Fibroblast of skin of left biceps (primary cell): ENCODE results near the gene ELMO1.

ENCODE experiments used
- DNase-seq, 2 experiments: peaks; one replicate each; pipeline ENCODE4 v3.0.0-alpha.2; 2013; ENCODE audit warnings: low read depth in 2 of 2

ELMO1 gene

DNA sequence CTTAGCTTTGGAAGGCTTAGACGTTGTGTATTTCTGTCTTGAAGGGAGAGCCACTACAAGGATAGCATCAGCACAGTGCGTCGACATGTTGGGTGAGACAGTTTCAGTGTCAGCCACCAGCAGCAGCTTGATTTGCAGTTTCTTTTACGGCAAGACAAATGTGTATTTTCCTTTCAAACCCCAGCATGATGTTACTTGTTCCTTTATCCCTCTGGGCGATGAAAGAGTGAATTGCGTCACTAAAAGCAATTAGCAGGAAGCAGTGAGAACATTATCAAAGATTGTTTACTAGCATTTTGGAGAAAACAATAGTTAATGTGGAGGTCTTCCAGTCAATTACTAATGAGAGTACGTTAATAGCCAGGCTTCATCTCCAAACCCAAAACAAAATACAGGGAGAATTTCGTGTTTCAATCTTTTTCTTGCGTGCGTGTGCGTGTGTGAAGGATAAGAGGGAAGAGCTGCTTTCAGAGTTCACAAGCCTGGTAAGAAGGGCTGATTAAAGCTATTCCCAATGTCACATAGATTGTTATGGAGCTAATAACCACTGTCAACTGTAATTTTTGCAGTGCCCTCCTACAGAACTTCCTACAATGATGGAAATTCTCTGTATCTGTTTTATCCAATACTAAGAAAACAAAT, 567.3 kb downstream of the ELMO1 start:
- no peak for DNase-seq

DNA sequence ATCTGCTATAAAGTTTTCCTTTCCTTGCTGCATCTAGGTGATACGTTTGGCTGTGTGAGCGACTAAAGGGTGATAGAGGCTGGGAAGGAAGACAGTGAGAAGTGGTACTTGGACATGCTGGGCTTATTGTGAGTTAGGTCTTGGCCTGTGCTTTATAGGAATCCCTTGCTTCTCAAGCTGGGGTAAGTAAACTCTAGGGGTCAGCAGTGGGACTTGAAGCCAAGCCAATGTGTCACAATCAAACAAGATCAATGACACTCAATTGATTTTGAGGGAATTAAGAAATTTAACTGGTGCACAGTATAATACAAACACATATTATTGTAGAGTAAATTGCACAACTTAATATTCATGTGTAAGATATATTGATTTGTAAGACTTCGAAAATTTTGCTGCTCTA, 568.6 kb downstream of the ELMO1 start:
- no peak for DNase-seq

DNA sequence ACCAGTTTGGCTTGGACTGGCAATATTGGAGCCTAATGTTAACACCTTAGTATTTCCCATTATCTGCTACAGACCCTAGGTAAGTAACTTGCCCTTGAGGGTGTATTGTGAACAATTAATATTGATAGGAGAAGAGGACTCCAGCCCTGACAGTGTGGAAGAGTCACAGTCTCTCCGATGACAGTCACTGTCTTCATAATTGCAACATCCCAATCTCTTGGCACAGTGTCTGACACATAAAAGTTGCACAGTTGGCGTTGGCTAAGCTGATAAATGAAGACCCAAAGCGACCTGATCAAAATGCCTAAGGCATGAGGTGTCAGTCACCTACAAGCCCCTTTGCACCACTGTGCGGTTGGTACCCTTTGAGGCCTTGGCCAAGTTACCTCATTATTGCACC, 569.6 kb downstream of the ELMO1 start:
- no peak for DNase-seq

DNA sequence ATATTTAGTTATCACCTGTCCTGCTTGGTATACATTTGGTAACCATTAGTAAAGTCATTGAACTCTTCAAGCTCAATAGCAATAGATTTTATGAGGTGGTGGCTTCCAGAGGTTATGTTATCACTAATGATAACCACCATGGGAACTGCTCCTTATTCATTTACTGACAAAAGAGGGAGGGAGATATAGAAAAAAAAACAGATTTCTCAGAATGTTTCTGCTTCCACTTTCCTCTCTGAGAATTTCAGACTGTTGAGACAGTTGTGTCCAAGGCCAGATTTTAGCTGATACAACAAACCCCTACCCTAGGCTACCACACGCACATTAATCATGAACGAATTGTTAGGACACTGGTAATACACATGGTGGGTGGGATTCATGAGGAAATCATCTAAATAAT, 570.4 kb downstream of the ELMO1 start:
- DNase-seq, result no peak

DNA sequence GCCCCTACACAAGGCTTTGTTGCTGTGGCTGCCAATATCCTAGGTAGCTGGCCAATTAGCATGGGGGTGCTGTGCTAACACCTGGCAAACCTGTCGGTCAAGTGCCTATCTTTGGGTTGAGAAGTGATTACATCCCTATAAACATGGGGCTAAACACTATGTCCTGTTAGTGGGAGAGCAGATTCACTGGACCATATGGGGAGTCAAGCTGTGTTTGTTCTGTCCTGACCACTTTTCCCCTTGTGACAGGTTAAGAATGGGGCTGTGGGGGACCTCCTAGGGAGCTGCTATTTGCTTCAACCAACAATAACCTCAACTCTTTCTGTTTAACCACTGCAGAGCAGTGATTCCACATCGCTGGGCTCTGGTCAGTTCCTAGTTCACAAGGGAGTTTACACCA, 572.9 kb downstream of the ELMO1 start:
- no peak for DNase-seq

DNA sequence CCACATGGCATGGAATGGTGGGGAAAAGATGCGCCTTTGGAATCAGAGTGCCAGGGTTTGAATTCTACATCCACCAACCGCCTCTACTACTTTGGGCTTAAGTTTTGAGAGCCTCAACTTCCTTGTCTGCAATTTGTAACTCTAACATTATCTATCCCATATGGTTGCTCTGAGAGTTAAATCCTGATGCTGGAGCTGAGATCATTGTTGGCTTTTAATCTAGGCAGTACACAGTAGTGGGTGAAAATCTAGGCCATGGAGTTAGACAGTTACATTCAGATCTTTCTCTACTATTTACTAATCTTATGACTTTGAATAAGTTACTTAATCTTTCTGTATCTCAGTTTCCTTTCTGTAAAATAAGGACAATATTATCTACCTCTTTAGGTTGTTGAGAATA, 574.6 kb downstream of the ELMO1 start:
- DNase-seq, result no peak

DNA sequence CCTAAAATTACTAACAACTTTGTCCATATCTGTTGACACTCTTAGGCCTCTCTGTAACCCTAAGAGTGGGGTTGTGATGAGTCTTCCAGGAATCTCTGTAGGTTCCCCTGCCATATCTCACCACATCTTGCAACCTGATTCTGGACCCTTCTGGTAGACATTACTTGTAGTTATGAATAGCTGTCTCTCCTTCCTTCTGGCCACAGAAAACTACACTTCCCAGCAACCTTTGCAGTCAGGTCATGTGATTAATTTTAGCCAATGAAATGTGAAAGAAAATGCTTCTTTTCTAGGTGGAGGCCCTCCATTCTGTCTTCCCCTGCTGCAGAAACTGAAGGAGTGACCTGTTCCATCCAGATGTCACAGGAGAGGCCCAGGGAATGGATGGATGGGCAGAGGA, 576.8 kb downstream of the ELMO1 start:
- DNase-seq, result no peak

DNA sequence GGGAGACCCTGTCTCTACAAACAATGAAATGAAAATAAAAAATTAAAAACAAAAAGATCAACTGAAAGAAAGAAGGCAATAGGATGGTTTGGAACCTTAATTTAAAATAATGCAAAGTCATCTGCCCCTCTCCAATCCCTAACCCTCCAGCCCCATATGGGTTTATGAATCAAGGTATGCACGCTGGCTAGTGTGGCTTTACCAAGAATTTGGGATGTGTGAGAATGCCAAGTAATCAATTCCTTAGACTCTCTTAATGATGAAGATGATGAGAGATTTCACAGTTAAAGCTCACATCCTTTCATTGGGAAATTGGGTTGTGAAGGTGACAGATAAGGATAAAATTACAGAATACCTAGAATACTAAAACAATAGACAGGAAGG, 577.3 kb downstream of the ELMO1 start:
- no peak for DNase-seq

DNA sequence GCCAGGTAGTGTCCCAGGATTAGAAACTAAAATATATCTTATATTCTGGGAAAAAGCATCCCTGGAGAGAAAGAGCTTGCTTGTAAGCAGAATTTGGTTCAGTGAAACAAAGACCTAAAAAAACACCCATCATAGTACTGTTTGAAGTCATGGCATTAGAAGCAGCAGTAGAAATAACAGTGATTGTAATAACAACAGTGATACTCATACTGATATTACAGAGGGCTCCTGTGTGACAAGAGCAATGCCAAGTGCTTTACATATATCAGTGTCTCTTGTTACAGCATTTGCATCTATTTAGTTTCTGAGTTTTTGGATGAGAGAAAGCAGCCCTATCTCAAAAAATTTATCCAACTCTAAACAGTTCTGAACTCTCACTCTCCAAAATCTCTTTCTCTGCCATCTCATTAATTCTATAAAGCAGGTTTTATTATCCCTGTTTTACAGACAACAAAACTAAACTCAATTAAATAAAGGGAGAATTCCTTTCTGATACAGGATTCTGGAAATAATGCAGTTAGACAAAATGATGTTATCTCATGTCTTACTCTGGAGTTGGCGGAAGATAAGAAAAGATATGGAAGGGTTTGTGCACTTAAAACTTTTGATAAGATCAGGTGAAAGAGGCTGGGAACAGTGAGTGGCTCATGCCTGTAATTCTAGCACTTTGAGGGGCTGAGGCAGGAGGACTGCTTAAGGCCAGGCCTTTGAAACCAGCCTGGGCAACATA, 577.9 kb downstream of the ELMO1 start:
- no peak for DNase-seq

DNA sequence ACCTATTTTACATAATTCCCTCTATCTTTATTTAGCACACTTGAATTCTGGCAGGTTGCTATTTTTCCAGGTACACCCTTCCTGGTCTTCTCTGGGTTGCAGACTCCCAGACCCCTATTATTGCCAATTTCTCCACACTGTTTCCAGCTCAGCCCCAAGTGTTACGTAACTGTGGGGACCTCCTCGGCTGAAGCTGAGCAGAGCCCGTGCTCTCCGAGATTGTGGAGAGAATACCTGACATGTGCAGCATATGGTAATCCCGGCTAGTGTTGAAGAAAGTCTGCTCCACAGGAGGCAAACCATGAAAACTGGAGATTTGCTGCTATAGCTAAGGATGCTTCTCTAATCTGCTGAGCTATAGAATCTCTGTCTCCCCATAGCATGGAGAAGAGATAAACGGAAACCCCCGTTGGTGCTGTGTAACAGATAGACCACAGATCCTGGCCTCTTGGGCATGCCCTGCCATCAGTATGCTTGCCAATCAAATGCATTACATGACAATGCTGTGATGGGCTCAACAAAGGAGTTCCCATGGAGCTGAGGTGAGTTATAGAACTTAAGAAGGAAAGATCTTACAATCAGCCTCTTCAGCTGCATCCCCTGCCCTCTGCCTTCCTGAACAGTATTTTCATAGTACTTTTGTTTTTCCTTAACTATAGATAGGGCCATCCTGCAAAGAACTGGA, 579.8 kb downstream of the ELMO1 start:
- no peak for DNase-seq

DNA sequence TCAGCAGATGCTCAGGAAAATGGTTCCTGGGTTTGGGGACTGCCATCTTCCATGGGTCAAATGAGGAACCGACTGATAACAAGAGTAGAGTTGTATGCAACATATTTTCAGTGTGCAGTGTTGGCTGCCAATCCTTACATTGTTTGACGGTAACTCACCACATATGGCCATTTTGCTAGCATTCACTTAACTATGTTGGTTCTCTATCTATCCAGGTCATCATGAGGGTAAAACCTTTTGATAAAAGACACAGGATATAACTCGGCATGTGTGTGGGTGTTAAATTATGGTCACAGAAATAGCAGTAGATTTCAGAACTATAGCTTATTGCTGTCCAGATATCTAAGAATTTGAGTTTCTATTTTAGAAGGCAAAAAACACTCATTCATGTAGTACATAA, 583.6 kb downstream of the ELMO1 start:
- DNase-seq, result no peak

DNA sequence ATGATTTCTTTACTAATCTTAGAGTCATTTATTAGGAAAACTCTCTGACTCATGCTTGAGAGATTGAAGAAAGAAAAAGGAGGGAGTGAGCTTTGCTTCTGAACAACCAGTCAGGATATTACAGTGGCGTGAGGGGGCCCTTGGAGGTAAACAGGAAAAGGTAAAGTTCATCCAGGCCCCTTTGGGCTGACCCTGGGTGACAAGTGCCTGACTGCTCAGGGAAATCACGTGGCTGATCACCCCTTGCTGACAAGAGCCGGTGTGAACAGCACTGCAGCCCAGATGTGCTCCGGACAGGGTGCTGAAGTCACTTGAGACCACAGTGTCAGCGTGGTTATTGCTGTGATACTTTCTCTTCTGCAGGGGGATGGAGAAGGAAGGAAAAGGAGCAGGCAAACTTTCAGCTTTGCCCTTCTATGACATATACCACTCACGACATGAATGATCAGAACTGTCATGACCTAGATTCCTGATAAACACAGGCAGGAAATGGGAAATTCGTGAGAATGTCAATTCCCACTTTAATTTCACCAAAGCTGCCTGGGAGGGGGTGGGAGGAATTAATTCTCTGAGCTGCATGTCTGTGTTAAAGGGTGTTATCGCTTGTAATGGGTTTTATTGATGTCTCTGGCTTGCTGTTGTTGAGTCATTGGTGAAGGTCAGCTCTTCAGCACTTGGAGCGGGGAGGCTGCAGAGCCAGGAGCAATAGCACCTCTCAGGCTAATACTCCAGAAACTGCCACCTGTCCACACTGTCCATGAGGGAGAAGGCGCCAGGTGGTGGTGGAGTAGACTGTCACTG, 584.6 kb downstream of the ELMO1 start:
- DNase-seq, result no peak

DNA sequence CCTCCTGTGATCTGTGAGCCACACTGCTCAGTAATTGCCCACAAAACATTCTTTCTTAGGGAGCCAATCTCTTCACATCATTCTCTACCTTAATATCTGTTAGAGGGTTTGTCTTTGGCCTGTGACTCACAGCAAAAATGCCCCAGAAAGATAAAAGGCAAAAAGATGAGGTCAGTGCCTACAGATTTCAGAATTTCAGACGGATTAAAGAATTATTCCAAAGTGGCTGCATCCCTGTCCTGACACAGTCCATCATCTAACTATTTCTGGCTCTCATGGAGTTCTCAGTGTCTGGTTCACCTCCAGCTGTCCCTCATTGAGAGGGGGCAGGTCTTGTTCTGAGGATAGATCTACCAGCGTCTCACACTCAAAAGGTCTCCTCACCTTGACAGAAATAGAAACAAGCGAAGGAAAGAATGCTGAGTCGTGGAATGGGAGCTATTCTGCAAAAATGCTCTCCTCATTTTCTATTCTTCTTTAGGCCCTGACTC, 585.8 kb downstream of the ELMO1 start:
- no peak for DNase-seq

DNA sequence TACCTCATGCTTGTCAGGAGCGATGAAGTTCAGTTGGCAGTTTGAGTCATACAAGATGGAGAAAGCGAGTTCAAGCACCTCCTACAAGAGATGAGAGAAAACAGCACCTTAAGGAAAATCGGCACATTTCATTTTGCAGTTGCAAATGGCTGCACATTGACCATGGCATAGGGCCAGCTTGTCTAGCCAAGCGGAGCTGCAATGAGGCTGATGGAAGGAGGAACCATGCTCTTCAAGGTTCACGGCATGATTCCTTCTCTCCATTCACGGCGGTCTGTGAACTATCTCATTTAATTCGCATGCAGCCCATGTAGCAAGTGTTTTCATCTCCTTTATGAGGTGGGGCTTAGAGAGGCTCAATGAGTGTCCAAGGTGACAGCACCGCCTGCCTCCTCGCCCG, 587.0 kb downstream of the ELMO1 start:
- no peak for DNase-seq

DNA sequence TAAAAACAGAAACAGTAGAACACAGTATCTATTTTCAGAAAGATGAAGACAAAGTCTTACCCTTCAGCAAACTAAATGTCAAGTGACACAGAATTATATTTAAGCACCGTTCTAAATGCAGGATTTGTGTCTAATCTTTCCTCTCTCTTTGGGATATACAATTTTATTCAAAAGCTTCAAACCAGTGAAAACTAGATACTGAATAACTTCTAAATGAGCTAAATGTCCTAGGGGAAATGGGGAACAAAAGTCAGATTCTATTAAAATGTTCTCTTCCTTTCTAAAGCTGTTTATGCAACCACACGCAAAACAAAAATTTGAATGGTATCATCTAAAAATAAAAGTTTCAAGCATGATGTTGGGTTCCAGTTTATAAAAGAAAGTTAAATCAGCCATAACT, 588.0 kb downstream of the ELMO1 start:
- no peak for DNase-seq

DNA sequence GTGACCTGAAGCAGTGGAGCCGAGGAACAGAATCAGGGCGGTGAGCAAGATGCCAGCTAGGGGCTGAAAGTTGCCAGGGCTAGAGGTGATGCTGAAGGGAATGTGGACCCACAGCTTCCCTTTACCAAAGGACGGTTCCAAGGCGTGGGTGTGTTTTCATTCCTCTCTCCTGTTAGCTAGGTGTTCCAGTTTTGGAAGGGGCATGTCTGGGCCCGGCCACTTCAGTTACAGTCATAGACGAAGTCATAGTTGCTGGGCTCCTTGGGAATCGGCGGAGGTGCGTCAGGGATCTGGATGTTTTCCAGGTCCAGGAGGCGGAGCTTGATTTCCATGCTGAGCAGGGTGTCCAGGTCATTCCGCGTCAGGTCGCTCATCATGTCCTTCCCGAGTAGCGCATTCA, 593.3 kb downstream of the ELMO1 start:
- DNase-seq, result no peak

DNA sequence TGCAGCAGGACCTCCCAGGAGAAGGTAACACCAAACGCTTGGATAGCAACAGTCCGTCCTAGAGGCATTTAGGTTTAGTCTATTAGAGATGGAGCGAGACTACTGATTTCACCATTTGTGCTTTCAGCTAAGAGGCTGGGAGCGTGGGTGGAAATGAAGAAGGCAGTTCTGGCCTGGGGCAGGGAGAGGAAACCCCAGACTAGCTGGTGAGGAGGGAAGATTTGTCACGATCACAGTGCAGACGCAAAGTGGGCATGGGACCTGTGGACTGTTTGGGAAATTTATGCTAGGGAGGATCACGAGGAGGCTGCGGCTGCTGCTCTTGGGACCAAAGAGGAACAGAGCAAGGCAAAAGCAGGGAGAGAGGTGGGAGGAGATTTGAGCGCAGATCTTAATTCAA, 594.0 kb downstream of the ELMO1 start:
- no peak for DNase-seq

DNA sequence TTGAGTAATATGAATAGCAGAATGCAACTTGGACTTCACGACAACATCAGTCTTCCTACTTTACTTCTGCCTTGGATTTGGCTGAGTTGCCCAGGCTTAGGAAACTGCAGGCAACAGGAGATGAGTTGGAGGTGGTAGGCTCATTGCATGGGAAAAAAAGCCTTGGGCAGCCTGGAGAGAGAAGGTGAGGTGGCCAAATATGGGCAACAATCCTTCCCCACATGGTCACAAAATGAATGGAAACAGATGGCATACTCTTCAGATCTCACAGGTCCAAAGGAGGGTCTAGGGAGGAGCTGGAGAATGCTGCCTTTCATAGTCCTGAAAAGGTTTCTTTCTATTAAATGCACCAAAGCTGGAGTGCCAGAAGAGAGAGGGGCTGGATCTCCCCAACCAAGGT, 595.7 kb downstream of the ELMO1 start:
- DNase-seq, result no peak

DNA sequence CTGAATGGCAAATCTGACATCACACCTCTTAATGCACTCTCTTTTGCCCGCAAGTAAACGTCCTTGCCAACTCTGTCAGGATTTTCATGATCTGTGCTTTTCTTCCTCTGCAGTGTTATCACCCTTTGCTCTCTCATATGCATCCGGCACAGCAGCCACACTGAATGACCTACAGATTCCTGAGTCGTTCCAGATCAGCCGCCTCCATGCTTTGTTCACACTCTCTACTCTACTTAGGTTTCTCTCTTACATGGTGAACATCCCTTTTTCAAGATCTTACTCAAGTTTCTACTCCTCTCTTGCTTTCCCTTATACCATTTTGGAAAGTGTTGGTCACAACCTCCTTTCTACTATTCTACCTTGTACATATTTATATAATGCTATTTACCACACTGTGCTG, 596.6 kb downstream of the ELMO1 start:
- DNase-seq, result no peak

DNA sequence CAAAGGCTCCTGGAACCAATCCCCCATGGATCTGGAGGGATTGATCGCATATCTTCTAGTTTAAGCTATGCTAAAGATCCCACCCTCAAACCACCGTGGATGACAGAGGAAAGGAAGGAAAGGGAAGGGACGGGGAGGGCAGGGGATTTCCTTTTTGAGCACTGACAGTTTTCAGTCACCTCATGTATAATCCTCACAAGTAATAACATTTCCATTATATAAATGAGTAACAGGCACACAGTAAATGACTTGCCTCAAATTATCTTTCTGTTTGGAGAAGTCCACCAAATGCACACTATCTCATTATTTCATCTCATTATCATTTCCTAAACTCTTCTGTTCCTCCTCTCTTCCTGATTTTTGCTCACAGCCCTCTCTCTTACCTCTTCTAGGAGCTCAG, 597.3 kb downstream of the ELMO1 start:
- no peak for DNase-seq

DNA sequence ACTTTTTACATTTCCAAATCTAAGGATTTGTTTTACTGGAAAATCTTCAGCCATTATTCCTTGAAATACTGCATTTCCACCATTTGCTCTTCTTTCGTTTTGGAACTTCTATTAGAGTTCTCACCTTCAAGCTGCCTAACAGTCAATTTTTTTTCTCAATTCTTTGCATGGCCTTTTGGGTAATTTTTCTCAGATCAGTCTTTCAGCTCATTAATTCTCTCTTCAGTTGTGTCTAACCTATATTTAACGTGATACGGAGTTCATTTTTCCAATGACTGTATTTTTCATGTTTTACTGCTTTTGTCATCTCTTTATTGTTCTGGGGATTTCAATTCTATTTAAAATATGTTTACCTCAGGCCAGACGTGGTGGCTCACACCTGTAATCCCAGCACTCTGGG, 600.7 kb downstream of the ELMO1 start:
- no peak for DNase-seq

DNA sequence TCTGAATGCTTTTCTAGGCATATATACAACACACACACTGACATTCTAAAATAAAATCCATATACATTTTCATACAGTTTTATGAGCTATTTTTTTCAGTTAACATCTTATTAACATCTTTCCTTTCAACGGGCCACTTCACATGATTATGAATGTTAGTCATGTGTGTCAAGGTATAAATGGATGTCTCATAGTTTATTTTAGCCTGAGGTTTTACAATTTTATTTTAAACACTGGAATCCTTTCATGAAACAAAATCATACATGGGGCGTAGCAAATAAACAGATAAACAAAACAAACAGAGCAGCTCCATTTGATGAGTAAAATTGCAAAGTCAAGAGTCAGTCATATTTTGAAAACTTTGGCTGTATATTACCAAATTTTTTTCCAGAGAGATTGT, 604.3 kb downstream of the ELMO1 start:
- DNase-seq, result no peak
